Left hindlimb (tissue), 1 donor: ENCODE measurements around the gene ZNF79.
A peak's percentile ranks its signal among the peaks of the same experiment; 100 is the strongest.

Experiments used
- DNase-seq: peaks from one replicate; pipeline ENCODE4 v3.0.0-alpha.2; 2018

ZNF79 gene

GRCh38 chr9:127430415-127430814 is 6.2 kb downstream of the ZNF79 start:
- no peak for DNase-seq

GRCh38 chr9:127437497-127438264 is 13.5 kb downstream of the ZNF79 start:
- DNase-seq, result no peak

- DNase-seq, result no peak
Measured at GRCh38 chr9:127438394-127438793, 14.2 kb downstream of the ZNF79 start.

GRCh38 chr9:127444283-127444920 is 20.2 kb downstream of the ZNF79 start:
- no peak for DNase-seq

- no peak for DNase-seq
Measured at GRCh38 chr9:127444921-127445850, 21.0 kb downstream of the ZNF79 start.

- no peak for DNase-seq
Measured at GRCh38 chr9:127445851-127446712, 21.9 kb downstream of the ZNF79 start.

GRCh38 chr9:127446713-127447415 is 22.7 kb downstream of the ZNF79 start:
- DNase-seq, result no peak

- no peak for DNase-seq
Measured at GRCh38 chr9:127447416-127448111, 23.4 kb downstream of the ZNF79 start.

GRCh38 chr9:127448112-127448805 is 24.1 kb downstream of the ZNF79 start:
- no peak for DNase-seq

- DNase-seq, result no peak
Measured at GRCh38 chr9:127449332-127449966, 25.3 kb downstream of the ZNF79 start.

GRCh38 chr9:127450243-127450760 is 26.1 kb downstream of the ZNF79 start:
- DNase-seq, result no peak

- DNase-seq, result peak; percentile 96
Measured at GRCh38 chr9:127450830-127451607, 26.8 kb downstream of the ZNF79 start, which contains the start of the genes LRSAM1 and RPL12. LRSAM1 (plus strand) TSS chr9:127451510; CDS start chr9:127454528, 3,018 bp downstream. RPL12 (minus strand) TSS chr9:127451406; CDS start chr9:127451317, 89 bp downstream.

GRCh38 chr9:127451608-127451857 is 27.4 kb downstream of the ZNF79 start:
- DNase-seq, result no peak

- peak; percentile 62 for DNase-seq
Measured at GRCh38 chr9:127451858-127452656, 27.9 kb downstream of the ZNF79 start.

- DNase-seq, result no peak
Measured at GRCh38 chr9:127452691-127453090, 28.5 kb downstream of the ZNF79 start.

GRCh38 chr9:127455324-127455992 is 31.3 kb downstream of the ZNF79 start:
- DNase-seq, result no peak

- no peak for DNase-seq
Measured at GRCh38 chr9:127457191-127457878, 33.2 kb downstream of the ZNF79 start.
